Measurements from ENCODE around the gene PRSS27.

- TF ChIP-seq CTCF (IDR thresholded peaks at IDR 0.05) (no peak), POLR2A (IDR thresholded peaks at IDR 0.05) (no peak), POLR2AphosphoS5 (IDR thresholded peaks at IDR 0.05) (no peak)
Measured at GRCh38 chr16:2737238-2737605, 17.2 kb upstream of the PRSS27 start.
